Measurements from ENCODE around the gene DNAAF5.

DNAAF5 gene

GRCh38 chr7:770741-771166 is 44.3 kb downstream of the DNAAF5 start:
- DNase-seq = no peak

- no peak for DNase-seq
These were observed 44.9 kb downstream of the DNAAF5 start for GRCh38 chr7:771234-772004.

- DNase-seq = no peak
These were observed 45.5 kb downstream of the DNAAF5 start for GRCh38 chr7:772005-772294.

GRCh38 chr7:772392-772791 is 45.9 kb downstream of the DNAAF5 start:
- no peak for DNase-seq

GRCh38 chr7:772861-773621 is 46.5 kb downstream of the DNAAF5 start:
- no peak for DNase-seq

- DNase-seq = no peak
These were observed 47.1 kb downstream of the DNAAF5 start for GRCh38 chr7:773622-773915.

GRCh38 chr7:774161-775109 is 47.9 kb downstream of the DNAAF5 start:
- DNase-seq = peak; percentile 41

GRCh38 chr7:776381-776780 is 49.9 kb downstream of the DNAAF5 start:
- DNase-seq = no peak

GRCh38 chr7:776992-777727 is 50.7 kb downstream of the DNAAF5 start:
- no peak for DNase-seq

GRCh38 chr7:777728-778078 is 51.2 kb downstream of the DNAAF5 start:
- DNase-seq = no peak

- no peak for DNase-seq
These were observed 51.9 kb downstream of the DNAAF5 start for GRCh38 chr7:778271-778967.

- no peak for DNase-seq
These were observed 52.5 kb downstream of the DNAAF5 start for GRCh38 chr7:778968-779451.

- no peak for DNase-seq
These were observed 53.0 kb downstream of the DNAAF5 start for GRCh38 chr7:779480-779879.

- DNase-seq = no peak
These were observed 53.6 kb downstream of the DNAAF5 start for GRCh38 chr7:780081-780480.

GRCh38 chr7:780516-780915 is 54.0 kb downstream of the DNAAF5 start:
- no peak for DNase-seq

- no peak for DNase-seq
These were observed 54.8 kb downstream of the DNAAF5 start for GRCh38 chr7:781186-781849.

GRCh38 chr7:781936-782529 is 55.5 kb downstream of the DNAAF5 start:
- no peak for DNase-seq

GRCh38 chr7:782718-783449 is 56.4 kb downstream of the DNAAF5 start:
- no peak for DNase-seq

GRCh38 chr7:783556-784490 is 57.3 kb downstream of the DNAAF5 start:
- no peak for DNase-seq
